ENCODE measurements around the gene AP5S1. TPM values are rescaled to one million over a fixed set of nuclear protein-coding genes. Genes with fewer than 3 reads are reported as not detected.

AP5S1 gene
- total and polyA plus RNA-seq, 2 of the 13 experiments (the other 11 are each of a cell fraction or from before 2014, with no cell fraction given), result 7.9 to 23.2 TPM

GRCh38 chr20:3820048-3820900 lies at the start of gene AP5S1 (continued):
- TF ChIP-seq EP300 (IDR thresholded peaks at IDR 0.05; ENCODE audit: low read depth in 2 of 2, low read length in 2 of 2) (peak in 1 of 2 experiments; percentile 54; a peak in 2 of 4 replicates), EP300 (CRISPR knock-in tag; IDR thresholded peaks at IDR 0.05; ENCODE audit: borderline replicate concordance) (no peak; the same call in 1 of the 2 replicates), RAD51 (IDR thresholded peaks at IDR 0.05; ENCODE audit: borderline replicate concordance) (no peak), ZHX1 (CRISPR knock-in tag; IDR thresholded peaks at IDR 0.05; ENCODE audit: low read depth) (peak; percentile 99), RARG (CRISPR knock-in tag; IDR thresholded peaks at IDR 0.05; ENCODE audit: low read depth) (no peak; the same call in 1 of the 2 replicates), NONO (IDR thresholded peaks at IDR 0.05) (no peak), NONO (CRISPR knock-in tag; conservative IDR thresholded peaks at IDR 0.05) (peak; percentile 100), NFYB (CRISPR knock-in tag; IDR thresholded peaks at IDR 0.05) (peak; percentile 79), ZNF572 (CRISPR knock-in tag; IDR thresholded peaks at IDR 0.05) (peak; percentile 95), ZNF672 (CRISPR knock-in tag; IDR thresholded peaks at IDR 0.05) (0 out of 2 replicates have a peak, but pooled peaks have one; percentile 63), CEBPB (IDR thresholded peaks at IDR 0.05; ENCODE audit: borderline replicate concordance, low read depth, low read length) (peak; percentile 72; the same call in 1 of the 2 replicates), HOXA5 (CRISPR knock-in tag; IDR thresholded peaks at IDR 0.05) (peak; percentile 96), MTA1 (CRISPR knock-in tag; IDR thresholded peaks at IDR 0.05; ENCODE audit: borderline replicate concordance) (peak; percentile 94), NFE2 (CRISPR knock-in tag; IDR thresholded peaks at IDR 0.05) (peak; percentile 54; the same call in 1 of the 2 replicates), ZSCAN21 (CRISPR knock-in tag; IDR thresholded peaks at IDR 0.05; ENCODE audit: borderline replicate concordance) (peak; percentile 95; the same call in 1 of the 2 replicates), ZBTB38 (CRISPR knock-in tag; IDR thresholded peaks at IDR 0.05) (peak; percentile 90), TMF1 (CRISPR knock-in tag; IDR thresholded peaks at IDR 0.05; ENCODE audit: low read depth) (no peak; the same call in 1 of the 2 replicates), SIX1 (CRISPR knock-in tag; IDR thresholded peaks at IDR 0.05; ENCODE audit: borderline replicate concordance) (0 out of 2 replicates have a peak, but pooled peaks have one; percentile 4)
- TF ChIP-seq, protein P1, sequence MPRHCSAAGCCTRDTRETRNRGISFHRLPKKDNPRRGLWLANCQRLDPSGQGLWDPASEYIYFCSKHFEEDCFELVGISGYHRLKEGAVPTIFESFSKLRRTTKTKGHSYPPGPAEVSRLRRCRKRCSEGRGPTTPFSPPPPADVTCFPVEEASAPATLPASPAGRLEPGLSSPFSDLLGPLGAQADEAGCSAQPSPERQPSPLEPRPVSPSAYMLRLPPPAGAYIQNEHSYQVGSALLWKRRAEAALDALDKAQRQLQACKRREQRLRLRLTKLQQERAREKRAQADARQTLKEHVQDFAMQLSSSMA (CRISPR knock-in tag; IDR thresholded peaks at IDR 0.05), result peak; percentile 81; the same call in 1 of the 2 replicates
- TF ChIP-seq, protein P2, sequence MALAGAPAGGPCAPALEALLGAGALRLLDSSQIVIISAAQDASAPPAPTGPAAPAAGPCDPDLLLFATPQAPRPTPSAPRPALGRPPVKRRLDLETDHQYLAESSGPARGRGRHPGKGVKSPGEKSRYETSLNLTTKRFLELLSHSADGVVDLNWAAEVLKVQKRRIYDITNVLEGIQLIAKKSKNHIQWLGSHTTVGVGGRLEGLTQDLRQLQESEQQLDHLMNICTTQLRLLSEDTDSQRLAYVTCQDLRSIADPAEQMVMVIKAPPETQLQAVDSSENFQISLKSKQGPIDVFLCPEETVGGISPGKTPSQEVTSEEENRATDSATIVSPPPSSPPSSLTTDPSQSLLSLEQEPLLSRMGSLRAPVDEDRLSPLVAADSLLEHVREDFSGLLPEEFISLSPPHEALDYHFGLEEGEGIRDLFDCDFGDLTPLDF (CRISPR knock-in tag; IDR thresholded peaks at IDR 0.05), result peak; percentile 92; the same call in 1 of the 2 replicates
- TF ChIP-seq, protein P3, sequence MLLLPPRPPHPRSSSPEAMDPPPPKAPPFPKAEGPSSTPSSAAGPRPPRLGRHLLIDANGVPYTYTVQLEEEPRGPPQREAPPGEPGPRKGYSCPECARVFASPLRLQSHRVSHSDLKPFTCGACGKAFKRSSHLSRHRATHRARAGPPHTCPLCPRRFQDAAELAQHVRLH (CRISPR knock-in tag; IDR thresholded peaks at IDR 0.05; ENCODE audit: borderline replicate concordance, low read depth), result peak; percentile 92; the same call in 1 of the 2 replicates

Measured in HepG2 (cell line).